Activated T-helper 1 cell treated with anti-CD3 and anti-CD28 coated beads, Interleukin-12 subunit alpha, Interleukin-12 subunit beta, Interleukin-2, Interleukin-4 antibody, amounts not matched to agents 30 ng/mL and 10 ng/mL and 1 ng/mL, durations not matched to agents 14 hours and 24 hours and 36 hours (primary cell): ENCODE data around the gene RAPGEF3. TPM values are rescaled to one million over a fixed set of nuclear protein-coding genes. Genes with fewer than 3 reads are reported as not detected.

ENCODE experiments used
- DNase-seq: peaks from one replicate; pipeline ENCODE4 v3.0.0; 2021; ENCODE audit warnings: low spot score
- H3K27ac Mint-ChIP-seq: one replicate; pipeline ENCODE4 v1.8.0; 2021; ENCODE audit warnings: mild to moderate bottlenecking, mixed read lengths
- H3K27me3 Mint-ChIP-seq: one replicate; pipeline ENCODE4 v1.8.0; 2022; ENCODE audit warnings: mild to moderate bottlenecking, moderate library complexity, mixed read lengths; ENCODE audit not compliant: insufficient read depth
- H3K36me3 Mint-ChIP-seq: one replicate; pipeline ENCODE4 v1.8.0; 2021; ENCODE audit warnings: low read depth, mixed read lengths
- H3K4me1 Mint-ChIP-seq: one replicate; pipeline ENCODE4 v1.8.0; 2021; ENCODE audit warnings: low read depth, mixed read lengths
- H3K4me3 Mint-ChIP-seq: one replicate; pipeline ENCODE4 v1.8.0; 2021; ENCODE audit warnings: mild to moderate bottlenecking, moderate library complexity, mixed read lengths
- H3K9me3 Mint-ChIP-seq: one replicate; pipeline ENCODE4 v1.8.0; 2021; ENCODE audit warnings: mixed read lengths
- intact Hi-C: fragments of 100-400 bp; cut with micrococcal nuclease; formaldehyde crosslinking; loops from one replicate; pipeline ENCODE4 v1.15.1; 2024
- total RNA-seq: library from RNA; stranded (reverse); gene quantifications from 2 replicates; pipeline ENCODE4 v1.2.3, GENCODE V29; 2022

RAPGEF3 gene
- total RNA-seq, 1 donor from 2014 or later = 4.7 TPM

DNA sequence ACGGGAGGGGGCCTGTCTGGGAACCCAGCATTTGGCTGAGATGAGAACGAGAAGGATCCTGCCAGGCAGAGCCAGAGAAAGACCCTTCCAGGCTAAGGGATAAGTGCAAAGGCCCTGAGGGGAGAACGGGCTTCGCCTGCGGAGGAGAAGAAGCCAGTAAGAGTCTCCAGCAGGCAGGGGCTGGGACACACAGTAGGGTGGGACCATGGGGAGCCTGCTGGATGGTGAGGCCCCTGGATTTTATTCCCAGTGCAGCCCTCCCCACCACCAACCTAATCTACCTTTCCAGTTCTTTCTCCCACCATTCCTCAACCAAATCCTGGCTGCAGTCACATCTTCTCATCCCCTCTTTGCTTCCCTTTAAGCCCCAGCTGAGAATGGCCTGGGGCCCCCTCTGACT lies 12.6 kb downstream of the RAPGEF3 start:
- intact Hi-C loops = no loop called here
- DNase-seq = no peak
- Mint-ChIP-seq H3K4me1 (peaks cover 6% of the 10 kb centered on the region), H3K27me3 (peaks cover 16% of the 10 kb centered on the region), H3K4me3 (no peak overlapping the region), H3K9me3 (no peaks in the 10 kb centered on the region), H3K36me3 (no peaks in the 10 kb centered on the region), H3K27ac (no peak overlapping the region)

DNA sequence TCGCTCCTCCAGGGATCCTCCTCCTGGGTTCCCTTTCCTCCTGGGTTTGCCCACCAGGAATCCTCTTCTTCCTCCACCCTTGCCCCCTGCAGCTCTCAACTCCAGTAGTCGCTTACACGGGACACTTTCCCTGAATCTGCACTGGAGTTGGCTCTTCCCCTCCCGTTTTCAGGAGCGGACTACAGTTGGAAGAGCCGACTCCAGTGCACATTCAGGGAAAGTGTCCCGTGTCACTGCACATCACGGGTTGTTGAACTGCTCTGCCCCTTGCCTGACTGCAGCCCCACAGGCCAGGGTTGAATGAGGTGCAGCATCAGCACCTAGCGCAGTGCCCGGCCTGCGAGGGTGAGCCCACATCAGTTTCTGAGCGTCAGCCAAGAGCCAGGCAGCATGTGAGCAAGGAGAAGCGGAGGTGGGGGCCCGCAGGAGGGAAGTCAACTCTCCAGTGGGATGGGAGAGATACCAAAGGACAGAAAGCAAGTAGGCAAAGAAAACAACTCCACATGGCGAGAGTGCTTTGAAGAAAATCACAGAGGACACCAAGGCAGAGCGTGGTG lies 13.1 kb downstream of the RAPGEF3 start:
- intact Hi-C loops = no loop called here
- DNase-seq = no peak
- Mint-ChIP-seq H3K4me3 (no peak overlapping the region), H3K27me3 (peaks cover 16% of the 10 kb centered on the region), H3K27ac (no peak overlapping the region), H3K9me3 (no peaks in the 10 kb centered on the region), H3K36me3 (no peaks in the 10 kb centered on the region), H3K4me1 (peaks cover 6% of the 10 kb centered on the region)

GRCh38 chr12:47744778-47745436 lies 13.8 kb downstream of the RAPGEF3 start:
- Mint-ChIP-seq H3K4me1 (peaks cover 6% of the 10 kb centered on the region), H3K4me3 (no peak overlapping the region)

GRCh38 chr12:47744005-47744651 lies 14.6 kb downstream of the RAPGEF3 start:
- Mint-ChIP-seq H3K9me3 (no peaks in the 10 kb centered on the region), H3K27ac (no peak overlapping the region), H3K4me1 (peaks cover 6% of the 10 kb centered on the region), H3K27me3 (peaks cover 18% of the 10 kb centered on the region), H3K36me3 (no peaks in the 10 kb centered on the region), H3K4me3 (no peak overlapping the region)
- peak; percentile 17 for DNase-seq
- intact Hi-C loops = no loop called here

More at GRCh38 chr12:47744778-47745436, 13.8 kb downstream of the RAPGEF3 start:
- no peak overlapping the region for H3K27ac Mint-ChIP-seq
- intact Hi-C loops = no loop called here
- no peak for DNase-seq
- no peaks in the 10 kb centered on the region for H3K9me3 Mint-ChIP-seq
- peaks cover 16% of the 10 kb centered on the region for H3K27me3 Mint-ChIP-seq
- no peaks in the 10 kb centered on the region for H3K36me3 Mint-ChIP-seq

- H3K36me3 Mint-ChIP-seq = no peaks in the 10 kb centered on the region
- no peak for DNase-seq
These were observed 15.3 kb downstream of the RAPGEF3 start for GRCh38 chr12:47743311-47743860.

DNA sequence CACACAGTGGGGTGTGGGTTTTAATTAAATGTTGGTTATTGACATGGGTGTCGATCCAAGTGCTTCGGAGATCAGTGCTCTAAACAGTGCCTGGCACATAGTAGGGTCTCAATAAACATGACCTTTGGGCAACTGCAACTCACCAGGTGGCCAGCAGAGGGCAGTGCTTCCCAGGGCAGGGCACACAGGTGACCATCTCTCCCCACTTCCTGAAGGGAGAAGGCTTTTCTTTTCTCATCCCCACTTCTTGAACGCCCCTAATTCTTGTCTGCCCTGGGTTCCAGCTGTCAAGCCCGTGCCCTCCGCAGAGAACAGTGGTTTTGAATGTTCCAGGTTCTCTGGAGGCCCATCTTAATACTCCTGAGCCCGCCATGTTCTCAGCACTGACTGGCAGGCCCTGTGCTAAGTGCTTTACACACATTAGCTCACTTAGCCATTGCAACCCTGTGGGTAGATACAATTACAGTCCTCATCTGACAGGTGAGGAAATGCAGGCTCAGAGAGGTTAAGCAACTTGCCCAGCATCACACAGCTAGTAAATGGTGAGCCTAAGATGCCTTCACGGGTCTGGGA lies 16.3 kb downstream of the RAPGEF3 start:
- peak; percentile 61 for DNase-seq
- intact Hi-C loops = loop anchor here (1.0 kb wide), 7 partner anchors 12 to 221 kb away; partner anchors contain the start of gene TMEM106C
- Mint-ChIP-seq H3K4me3 (no peak overlapping the region), H3K27me3 (peaks cover 17% of the 10 kb centered on the region), H3K4me1 (peaks cover 6% of the 10 kb centered on the region), H3K36me3 (no peaks in the 10 kb centered on the region), H3K9me3 (no peaks in the 10 kb centered on the region), H3K27ac (no peak overlapping the region)

More at GRCh38 chr12:47743311-47743860, 15.3 kb downstream of the RAPGEF3 start:
- Mint-ChIP-seq H3K4me3 (no peak overlapping the region), H3K27me3 (peaks cover 18% of the 10 kb centered on the region), H3K9me3 (no peaks in the 10 kb centered on the region), H3K27ac (no peak overlapping the region), H3K4me1 (peaks cover 6% of the 10 kb centered on the region)
- intact Hi-C loops = no loop called here

DNA sequence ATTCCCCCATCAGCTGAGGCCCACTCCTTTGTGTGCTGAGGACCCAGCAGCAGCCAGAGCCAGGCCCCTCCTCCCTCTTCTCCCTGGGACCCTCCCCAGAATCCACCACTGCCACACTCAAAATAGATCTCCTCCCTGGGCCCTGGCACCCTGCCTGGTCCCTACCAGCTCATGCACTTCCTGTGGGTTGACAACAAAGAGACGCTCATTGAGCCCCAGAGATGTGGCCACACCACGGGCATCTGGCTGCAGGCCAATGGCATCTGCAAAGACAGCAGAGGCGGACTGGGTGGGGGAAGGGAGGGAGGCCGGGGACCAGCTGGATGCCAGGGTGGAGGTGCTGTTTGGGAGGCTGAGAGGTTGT lies 17.4 kb downstream of the RAPGEF3 start:
- Mint-ChIP-seq H3K27me3 (peaks cover 15% of the 10 kb centered on the region), H3K9me3 (no peaks in the 10 kb centered on the region), H3K4me1 (peaks cover 6% of the 10 kb centered on the region), H3K27ac (no peak overlapping the region), H3K4me3 (no peak overlapping the region), H3K36me3 (no peaks in the 10 kb centered on the region)
- DNase-seq = no peak
- intact Hi-C loops = no loop called here

DNA sequence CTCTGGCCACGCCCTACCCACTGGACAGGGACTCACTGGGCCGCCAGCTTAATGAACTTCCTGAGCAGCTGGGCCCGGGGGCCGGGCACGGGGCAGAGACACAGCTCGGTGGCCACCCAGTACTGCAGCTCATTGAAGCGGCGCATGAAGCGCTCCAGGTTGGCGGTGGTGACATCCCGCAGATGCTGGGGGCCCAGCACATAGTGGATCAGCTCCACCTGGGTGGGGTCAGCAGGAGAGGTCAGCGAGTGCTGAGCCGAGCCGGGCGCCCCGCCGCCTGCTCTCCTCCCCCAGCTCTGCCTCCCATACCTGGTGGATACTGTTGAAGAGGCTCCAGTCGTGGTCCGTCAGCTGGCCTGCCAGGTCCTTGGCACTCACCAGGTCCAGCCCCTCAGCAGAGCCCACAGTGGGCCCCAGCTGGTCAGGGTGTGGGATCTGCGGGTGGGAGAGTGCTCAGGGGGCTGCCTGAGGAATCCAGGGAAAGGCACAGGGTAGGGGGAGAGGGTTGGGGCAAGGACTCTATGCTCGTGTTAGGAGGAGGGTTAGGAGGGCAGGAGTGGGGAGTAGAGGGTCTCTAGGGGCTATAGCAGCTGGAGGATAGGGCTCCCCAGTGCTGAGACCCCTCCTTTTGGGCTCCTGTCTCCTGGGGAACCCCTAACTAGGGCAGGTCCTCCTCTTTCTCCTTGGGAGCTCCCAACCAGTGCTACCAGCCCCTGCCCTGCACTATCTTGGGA lies 17.9 kb downstream of the RAPGEF3 start:
- no peak for DNase-seq
- Mint-ChIP-seq H3K36me3 (no peaks in the 10 kb centered on the region), H3K9me3 (no peaks in the 10 kb centered on the region), H3K27me3 (peaks cover 15% of the 10 kb centered on the region), H3K4me3 (no peak overlapping the region), H3K27ac (no peak overlapping the region), H3K4me1 (peaks cover 6% of the 10 kb centered on the region)
- intact Hi-C loops = no loop called here

GRCh38 chr12:47739979-47740378 lies 18.7 kb downstream of the RAPGEF3 start:
- Mint-ChIP-seq H3K9me3 (no peaks in the 10 kb centered on the region), H3K36me3 (no peaks in the 10 kb centered on the region), H3K27ac (no peak overlapping the region), H3K4me1 (peaks cover 6% of the 10 kb centered on the region), H3K4me3 (no peak overlapping the region), H3K27me3 (peaks cover 10% of the 10 kb centered on the region)
- intact Hi-C loops = no loop called here
- DNase-seq = no peak

- Mint-ChIP-seq H3K4me3 (no peak overlapping the region), H3K27ac (no peak overlapping the region)
These were observed 19.4 kb downstream of the RAPGEF3 start for GRCh38 chr12:47739297-47739696.

GRCh38 chr12:47737936-47738594 lies 20.6 kb downstream of the RAPGEF3 start:
- Mint-ChIP-seq H3K27me3 (peaks cover 2% of the 10 kb centered on the region), H3K4me1 (peaks cover 6% of the 10 kb centered on the region), H3K27ac (no peak overlapping the region), H3K36me3 (no peaks in the 10 kb centered on the region), H3K9me3 (no peaks in the 10 kb centered on the region), H3K4me3 (no peak overlapping the region)
- no peak for DNase-seq
- intact Hi-C loops = no loop called here

More at GRCh38 chr12:47739297-47739696, 19.4 kb downstream of the RAPGEF3 start:
- DNase-seq = no peak
- no peaks in the 10 kb centered on the region for H3K36me3 Mint-ChIP-seq
- intact Hi-C loops = no loop called here
- H3K4me1 Mint-ChIP-seq = peaks cover 6% of the 10 kb centered on the region
- peaks cover 8% of the 10 kb centered on the region for H3K27me3 Mint-ChIP-seq
- no peaks in the 10 kb centered on the region for H3K9me3 Mint-ChIP-seq
